Measurements from ENCODE around the gene RAB31. TPM values are rescaled to one million over a fixed set of nuclear protein-coding genes. Genes with fewer than 3 reads are reported as not detected.

Gene RAB31
- total RNA-seq, 1 experiment from 2014 or later: 6.1 TPM

- peak; percentile 83 for DNase-seq (ENCODE audit: low spot score)
- ChIA-PET POLR2A (ENCODE audit: low non-redundant PET) (interaction anchor here (0.8 kb wide), 1 partner anchor 36 kb away, joined by 9 read pairs; no protein-coding TSS in a partner anchor), CTCF (no interaction called here)
- Histone ChIP-seq H3K4me3 (ENCODE audit: low read depth, low read length, poor library complexity, severe bottlenecking) (peak overlapping the region; percentile 15), H3K27me3 (replicated peaks; ENCODE audit: insufficient read depth, low read depth, low read length, poor library complexity) (no peaks in the 10 kb centered on the region), H3K9me3 (ENCODE audit: low read depth, low read length, poor library complexity, severe bottlenecking) (no peaks in the 10 kb centered on the region), H3K4me1 (ENCODE audit: insufficient read depth, low read length, poor library complexity, severe bottlenecking) (peaks cover 6% of the 10 kb centered on the region), H3K36me3 (ENCODE audit: insufficient read depth, low read length, poor library complexity, severe bottlenecking) (no peaks in the 10 kb centered on the region), H3K27ac (ENCODE audit: low read depth, low read length, poor library complexity, severe bottlenecking) (no peak overlapping the region)
- BruUV-seq (replicated peaks): no TSS peak
- TF ChIP-seq EZH2 (IDR thresholded peaks at IDR 0.05; ENCODE audit: borderline replicate concordance, low read depth, low read length, poor library complexity, severe bottlenecking): no peak
- intact Hi-C loops (cut with micrococcal nuclease; ENCODE audit: unreplicated experiment): no loop called here
Measured at GRCh38 chr18:9719421-9719981, 11.4 kb downstream of the RAB31 start.

DNA sequence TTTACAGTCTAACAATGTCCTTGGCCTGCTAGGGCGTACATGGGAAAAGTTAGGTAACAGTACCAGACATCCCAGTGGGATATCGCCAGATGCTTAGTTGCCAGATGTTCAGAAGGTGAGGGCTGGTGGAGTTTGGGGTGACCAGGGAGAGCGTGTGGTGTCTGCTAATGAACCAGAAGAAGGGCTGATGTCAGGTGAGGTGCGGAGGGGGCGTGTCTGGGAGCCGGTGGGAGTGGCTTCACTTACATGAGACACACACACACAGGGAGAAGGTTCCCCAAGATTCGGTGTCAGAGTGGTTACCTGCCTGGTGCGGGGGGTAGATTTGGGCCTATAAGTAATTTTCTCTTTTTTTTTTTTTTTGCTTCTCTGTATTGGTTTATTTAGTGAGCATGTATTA lies 12.2 kb downstream of the RAB31 start:
- ChIA-PET POLR2A (ENCODE audit: low non-redundant PET) (no interaction called here), CTCF (no interaction called here)
- Histone ChIP-seq H3K27me3 (replicated peaks; ENCODE audit: insufficient read depth, low read depth, low read length, poor library complexity) (no peaks in the 10 kb centered on the region), H3K36me3 (ENCODE audit: insufficient read depth, low read length, poor library complexity, severe bottlenecking) (no peaks in the 10 kb centered on the region), H3K9me3 (ENCODE audit: low read depth, low read length, poor library complexity, severe bottlenecking) (no peaks in the 10 kb centered on the region), H3K27ac (ENCODE audit: low read depth, low read length, poor library complexity, severe bottlenecking) (no peak overlapping the region), H3K4me3 (ENCODE audit: low read depth, low read length, poor library complexity, severe bottlenecking) (no peak overlapping the region), H3K4me1 (ENCODE audit: insufficient read depth, low read length, poor library complexity, severe bottlenecking) (peaks cover 6% of the 10 kb centered on the region)
- DNase-seq (ENCODE audit: low spot score): no peak
- BruUV-seq (replicated peaks): no TSS peak
- TF ChIP-seq EZH2 (IDR thresholded peaks at IDR 0.05; ENCODE audit: borderline replicate concordance, low read depth, low read length, poor library complexity, severe bottlenecking): no peak
- TF ChIP-seq, protein P1, sequence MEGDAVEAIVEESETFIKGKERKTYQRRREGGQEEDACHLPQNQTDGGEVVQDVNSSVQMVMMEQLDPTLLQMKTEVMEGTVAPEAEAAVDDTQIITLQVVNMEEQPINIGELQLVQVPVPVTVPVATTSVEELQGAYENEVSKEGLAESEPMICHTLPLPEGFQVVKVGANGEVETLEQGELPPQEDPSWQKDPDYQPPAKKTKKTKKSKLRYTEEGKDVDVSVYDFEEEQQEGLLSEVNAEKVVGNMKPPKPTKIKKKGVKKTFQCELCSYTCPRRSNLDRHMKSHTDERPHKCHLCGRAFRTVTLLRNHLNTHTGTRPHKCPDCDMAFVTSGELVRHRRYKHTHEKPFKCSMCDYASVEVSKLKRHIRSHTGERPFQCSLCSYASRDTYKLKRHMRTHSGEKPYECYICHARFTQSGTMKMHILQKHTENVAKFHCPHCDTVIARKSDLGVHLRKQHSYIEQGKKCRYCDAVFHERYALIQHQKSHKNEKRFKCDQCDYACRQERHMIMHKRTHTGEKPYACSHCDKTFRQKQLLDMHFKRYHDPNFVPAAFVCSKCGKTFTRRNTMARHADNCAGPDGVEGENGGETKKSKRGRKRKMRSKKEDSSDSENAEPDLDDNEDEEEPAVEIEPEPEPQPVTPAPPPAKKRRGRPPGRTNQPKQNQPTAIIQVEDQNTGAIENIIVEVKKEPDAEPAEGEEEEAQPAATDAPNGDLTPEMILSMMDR (conservative IDR thresholded peaks at IDR 0.05; ENCODE audit: low read depth, low read length): no peak
- intact Hi-C loops (cut with micrococcal nuclease; ENCODE audit: unreplicated experiment): no loop called here

DNA sequence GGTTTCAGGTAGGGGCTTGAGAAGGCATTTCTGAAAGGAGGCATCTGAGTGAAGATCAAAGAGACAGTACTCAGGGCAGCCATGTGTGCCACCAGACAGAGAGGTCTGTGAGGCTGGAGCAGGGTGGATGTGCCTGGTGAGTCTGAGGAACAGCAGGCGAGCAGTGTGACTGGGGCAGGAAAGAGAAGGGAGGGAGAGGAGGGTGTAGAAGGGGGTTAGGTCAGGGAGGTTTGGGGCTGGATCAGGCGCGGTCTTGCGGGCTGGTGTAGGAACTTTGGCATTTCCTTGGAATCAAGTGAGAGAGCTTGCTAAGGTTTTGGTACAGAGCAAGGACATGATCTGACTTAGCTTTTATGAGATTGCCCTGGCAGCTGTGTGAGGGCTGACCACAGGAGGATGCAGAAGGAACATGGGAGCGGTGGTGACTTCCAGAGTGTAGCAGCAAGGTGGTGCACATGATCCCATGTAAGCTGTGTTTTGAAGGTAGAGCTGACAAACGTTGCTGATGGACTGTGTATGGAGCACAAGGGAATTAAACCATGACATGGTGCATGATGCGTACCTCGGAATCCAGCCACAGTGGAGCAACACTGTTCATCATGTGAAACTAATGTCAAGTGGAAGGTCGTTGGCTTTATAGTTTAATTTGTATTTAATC lies 13.9 kb downstream of the RAB31 start:
- intact Hi-C loops (cut with micrococcal nuclease; ENCODE audit: unreplicated experiment): no loop called here
- Histone ChIP-seq H3K27ac (ENCODE audit: low read depth, low read length, poor library complexity, severe bottlenecking) (no peak overlapping the region), H3K36me3 (ENCODE audit: insufficient read depth, low read length, poor library complexity, severe bottlenecking) (no peaks in the 10 kb centered on the region), H3K4me3 (ENCODE audit: low read depth, low read length, poor library complexity, severe bottlenecking) (no peak overlapping the region), H3K27me3 (replicated peaks; ENCODE audit: insufficient read depth, low read depth, low read length, poor library complexity) (no peaks in the 10 kb centered on the region), H3K4me1 (ENCODE audit: insufficient read depth, low read length, poor library complexity, severe bottlenecking) (peaks cover 11% of the 10 kb centered on the region), H3K9me3 (ENCODE audit: low read depth, low read length, poor library complexity, severe bottlenecking) (no peaks in the 10 kb centered on the region)
- ChIA-PET CTCF (no interaction called here), POLR2A (ENCODE audit: low non-redundant PET) (no interaction called here)
- DNase-seq (ENCODE audit: low spot score): no peak
- TF ChIP-seq EZH2 (IDR thresholded peaks at IDR 0.05; ENCODE audit: borderline replicate concordance, low read depth, low read length, poor library complexity, severe bottlenecking): no peak
- TF ChIP-seq, protein P1 (conservative IDR thresholded peaks at IDR 0.05; ENCODE audit: low read depth, low read length): no peak
- no TSS peak for BruUV-seq (replicated peaks)

GRCh38 chr18:9722691-9723090 lies 14.6 kb downstream of the RAB31 start:
- H3K9me3 ChIP-seq (ENCODE audit: low read depth, low read length, poor library complexity, severe bottlenecking): no peaks in the 10 kb centered on the region
- H3K27me3 ChIP-seq (replicated peaks; ENCODE audit: insufficient read depth, low read depth, low read length, poor library complexity): no peaks in the 10 kb centered on the region
- no peak overlapping the region for H3K4me3 ChIP-seq (ENCODE audit: low read depth, low read length, poor library complexity, severe bottlenecking)
- ChIA-PET CTCF (no interaction called here), POLR2A (ENCODE audit: low non-redundant PET) (no interaction called here)
- H3K4me1 ChIP-seq (ENCODE audit: insufficient read depth, low read length, poor library complexity, severe bottlenecking): peaks cover 11% of the 10 kb centered on the region
- DNase-seq (ENCODE audit: low spot score): no peak
- H3K36me3 ChIP-seq (ENCODE audit: insufficient read depth, low read length, poor library complexity, severe bottlenecking): no peaks in the 10 kb centered on the region
- TF ChIP-seq, protein P1 (conservative IDR thresholded peaks at IDR 0.05; ENCODE audit: low read depth, low read length): no peak
- TF ChIP-seq EZH2 (IDR thresholded peaks at IDR 0.05; ENCODE audit: borderline replicate concordance, low read depth, low read length, poor library complexity, severe bottlenecking): no peak
- BruUV-seq (replicated peaks): no TSS peak
- intact Hi-C loops (cut with micrococcal nuclease; ENCODE audit: unreplicated experiment): no loop called here
- H3K27ac ChIP-seq (ENCODE audit: low read depth, low read length, poor library complexity, severe bottlenecking): no peak overlapping the region
